Gastrocnemius medialis (tissue), 4 donors: ENCODE data around the gene WDR31. TPM values are rescaled to one million over a fixed set of nuclear protein-coding genes. Genes with fewer than 3 reads are reported as not detected.

Experiments used
- ATAC-seq, 2 donors: fragments of 150-250 bp; one replicate each; pipeline ENCODE4 v1.9.1; 2016
- DNase-seq, 2 donors: peaks; one replicate each; pipeline ENCODE4 v3.0.0-alpha.2; 2019
- H3K27ac ChIP-seq, 4 donors: fragments of 200-600 bp; sonication (generic); 1 replicate in 1 of 4; 2 replicates in 3 of 4; pipeline ENCODE4 v1.5.1; 2016 to 2018; ENCODE audit warnings: mild to moderate bottlenecking in 2 of 4, moderate library complexity in 1 of 4
- H3K27me3 ChIP-seq, 3 donors: fragments of 200-600 bp; sonication (generic) in 2 of 3; 1 replicate in 1 of 3; 2 replicates in 2 of 3; pipeline versions ENCODE4 v1.5.1 to v1.6.0; 2016 to 2019; ENCODE audit warnings: mild to moderate bottlenecking in 1 of 3, moderate library complexity in 1 of 3
- H3K36me3 ChIP-seq, 2 donors: fragments of 200-600 bp; sonication (generic) in 1 of 2; one replicate each; pipeline ENCODE4 v1.5.1; 2017 to 2018
- H3K4me1 ChIP-seq, 2 donors: fragments of 200-600 bp; sonication (generic) in 1 of 2; one replicate each; pipeline ENCODE4 v1.5.1; 2016 to 2017; ENCODE audit warnings: mild to moderate bottlenecking in 2 of 2
- H3K4me3 ChIP-seq, 4 donors: fragments of 200-600 bp; sonication (generic) in 3 of 4; 1 replicate in 1 of 4; 2 replicates in 3 of 4; pipeline ENCODE4 v1.5.1; 2016 to 2019; ENCODE audit warnings: mild to moderate bottlenecking in 2 of 4
- H3K9me3 ChIP-seq, 3 donors: fragments of 200-600 bp; sonication (generic) in 2 of 3; 1 replicate in 1 of 3; 2 replicates in 2 of 3; pipeline ENCODE4 v1.5.1; 2016 to 2019
- POLR2A ChIP-seq, 2 donors: fragments of 450-650 bp; IDR thresholded peaks; one replicate each; pipeline ENCODE4 v1.6.1; 2017; ENCODE audit warnings: antibody characterized with exemption in 2 of 2, mild to moderate bottlenecking in 2 of 2, moderate library complexity in 2 of 2
- in situ Hi-C, 4 donors: fragments of 200-750 bp; cut with MboI; loops; one replicate each; pipeline versions ENCODE4 v1.15.0 to v1.8.0; 2017; ENCODE audit warnings: low sequenced_read_pairs in 4 of 4
- intact Hi-C: fragments of 100-400 bp; cut with DNase I; formaldehyde crosslinking; loops from one replicate; pipeline ENCODE4 v1.15.1; 2023; ENCODE audit warnings: low total_unique reads
- total RNA-seq, 4 donors: library from RNA; depleted of rRNA; stranded (reverse); fragments of >200 nt; gene quantifications; one replicate each; pipeline versions ENCODE4 v1.1.0 to v1.2.3, GENCODE V29; 2016
- TF ChIP-seq, protein P1 (sequence below), 5 experiments: fragments of 450-650 bp in 3 of 5; fragments of 200-600 bp in 2 of 5; sonication (generic) in 2 of 5; IDR thresholded peaks in 4 of 5; conservative IDR thresholded peaks in 1 of 5; 1 replicate in 4 of 5; 2 replicates in 1 of 5; pipeline ENCODE4 v1.5.1; 2016 to 2019; ENCODE audit warnings: antibody characterized with exemption in 5 of 5, mild to moderate bottlenecking in 3 of 5, moderate library complexity in 3 of 5

WDR31 gene
- total RNA-seq, 4 donors from 2014 or later: 0.29 to 1.1 (median 0.36) TPM; not detected in 1

DNA sequence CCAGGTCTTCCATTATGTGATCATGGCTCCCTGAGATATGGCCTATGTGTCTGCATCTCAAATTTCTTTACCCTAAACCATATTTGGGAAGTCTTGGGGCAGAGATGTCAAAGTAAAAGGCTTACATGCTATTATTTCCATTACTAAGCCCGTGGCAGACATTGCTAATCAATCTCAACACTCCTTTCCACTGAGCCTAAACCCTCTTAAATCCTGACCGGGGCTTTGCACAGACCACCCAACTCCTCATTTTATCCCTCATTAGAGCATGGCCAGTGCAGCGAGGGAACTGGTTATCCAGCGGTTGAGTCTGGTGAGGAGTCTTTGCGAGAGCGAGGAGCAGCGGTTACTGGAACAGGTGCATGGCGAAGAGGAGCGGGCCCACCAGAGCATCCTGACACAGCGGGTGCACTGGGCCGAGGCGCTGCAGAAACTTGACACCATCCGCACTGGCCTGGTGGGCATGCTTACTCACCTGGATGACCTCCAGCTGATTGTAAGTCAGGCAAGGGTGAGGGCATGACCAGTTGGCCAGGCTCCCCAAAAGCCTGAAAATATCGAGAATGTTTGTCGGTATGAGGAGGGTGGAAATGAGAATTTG lies 20.3 kb upstream of the WDR31 start:
- DNase-seq (no peak), ATAC-seq (no peak)
- no peaks in the 10 kb centered on the region for H3K9me3 ChIP-seq
- no peak for TF ChIP-seq POLR2A (IDR thresholded peaks at IDR 0.05)
- TF ChIP-seq, protein P1, sequence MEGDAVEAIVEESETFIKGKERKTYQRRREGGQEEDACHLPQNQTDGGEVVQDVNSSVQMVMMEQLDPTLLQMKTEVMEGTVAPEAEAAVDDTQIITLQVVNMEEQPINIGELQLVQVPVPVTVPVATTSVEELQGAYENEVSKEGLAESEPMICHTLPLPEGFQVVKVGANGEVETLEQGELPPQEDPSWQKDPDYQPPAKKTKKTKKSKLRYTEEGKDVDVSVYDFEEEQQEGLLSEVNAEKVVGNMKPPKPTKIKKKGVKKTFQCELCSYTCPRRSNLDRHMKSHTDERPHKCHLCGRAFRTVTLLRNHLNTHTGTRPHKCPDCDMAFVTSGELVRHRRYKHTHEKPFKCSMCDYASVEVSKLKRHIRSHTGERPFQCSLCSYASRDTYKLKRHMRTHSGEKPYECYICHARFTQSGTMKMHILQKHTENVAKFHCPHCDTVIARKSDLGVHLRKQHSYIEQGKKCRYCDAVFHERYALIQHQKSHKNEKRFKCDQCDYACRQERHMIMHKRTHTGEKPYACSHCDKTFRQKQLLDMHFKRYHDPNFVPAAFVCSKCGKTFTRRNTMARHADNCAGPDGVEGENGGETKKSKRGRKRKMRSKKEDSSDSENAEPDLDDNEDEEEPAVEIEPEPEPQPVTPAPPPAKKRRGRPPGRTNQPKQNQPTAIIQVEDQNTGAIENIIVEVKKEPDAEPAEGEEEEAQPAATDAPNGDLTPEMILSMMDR (IDR thresholded peaks at IDR 0.05 in 4 of 5, conservative IDR thresholded peaks at IDR 0.05 in 1 of 5): no peak
- no peaks in the 10 kb centered on the region for H3K36me3 ChIP-seq
- intact Hi-C loops: no loop called here
- H3K27me3 ChIP-seq: no peaks in the 10 kb centered on the region
- in situ Hi-C loops: no loop called here
- no peak overlapping the region for H3K27ac ChIP-seq
- no peak overlapping the region for H3K4me3 ChIP-seq
- H3K4me1 ChIP-seq: no peaks in the 10 kb centered on the region

DNA sequence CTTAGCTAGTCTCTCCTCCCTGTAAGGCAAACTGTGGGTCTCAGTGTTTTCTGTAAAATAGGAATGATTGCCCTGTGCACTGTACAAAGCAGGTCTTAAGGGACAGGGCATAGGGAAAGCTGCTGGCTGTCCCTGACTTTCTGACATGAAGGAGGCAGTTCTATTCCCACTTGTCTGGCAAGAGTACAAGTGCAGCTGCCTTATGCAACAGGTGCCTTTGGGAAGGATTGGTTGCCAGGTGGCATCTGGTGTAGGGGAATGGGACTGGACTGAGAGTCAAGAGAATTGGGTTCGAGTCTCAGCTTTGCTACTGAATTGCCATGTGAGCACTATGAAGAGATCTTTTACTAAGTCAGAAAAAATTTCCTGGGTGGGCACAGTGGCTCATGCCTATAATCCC lies 19.3 kb upstream of the WDR31 start:
- Histone ChIP-seq H3K4me1 (no peaks in the 10 kb centered on the region), H3K27ac (no peak overlapping the region), H3K9me3 (no peaks in the 10 kb centered on the region), H3K36me3 (no peaks in the 10 kb centered on the region), H3K4me3 (no peak overlapping the region), H3K27me3 (peaks cover 0 to 1% (median 0%) of the 10 kb centered on the region in 3 donors)
- TF ChIP-seq POLR2A (IDR thresholded peaks at IDR 0.05): no peak
- TF ChIP-seq, protein P1 (IDR thresholded peaks at IDR 0.05 in 4 of 5, conservative IDR thresholded peaks at IDR 0.05 in 1 of 5): no peak
- ATAC-seq: no peak
- DNase-seq: no peak
- in situ Hi-C loops: no loop called here
- intact Hi-C loops: no loop called here

GRCh38 chr9:113356686-113357292 lies 16.7 kb upstream of the WDR31 start:
- TF ChIP-seq, protein P1 (IDR thresholded peaks at IDR 0.05 in 4 of 5, conservative IDR thresholded peaks at IDR 0.05 in 1 of 5): no peak
- TF ChIP-seq POLR2A (IDR thresholded peaks at IDR 0.05): no peak
- Histone ChIP-seq H3K9me3 (no peaks in the 10 kb centered on the region), H3K4me3 (no peak overlapping the region), H3K36me3 (no peaks in the 10 kb centered on the region), H3K27me3 (peaks cover 6 to 18% (median 6%) of the 10 kb centered on the region in 3 donors), H3K4me1 (no peaks in the 10 kb centered on the region), H3K27ac (no peak overlapping the region)
- ATAC-seq: no peak
- no peak for DNase-seq
- intact Hi-C loops (no loop called here), in situ Hi-C loops (no loop called here)

GRCh38 chr9:113355040-113355596 lies 15.0 kb upstream of the WDR31 start:
- intact Hi-C loops: no loop called here
- Histone ChIP-seq H3K9me3 (no peaks in the 10 kb centered on the region), H3K27me3 (peaks cover 18 to 34% (median 23%) of the 10 kb centered on the region in 3 donors), H3K36me3 (no peaks in the 10 kb centered on the region), H3K4me1 (peaks cover 3% of the 10 kb centered on the region in 2 donors), H3K4me3 (no peak overlapping the region), H3K27ac (no peak overlapping the region)
- no peak for TF ChIP-seq POLR2A (IDR thresholded peaks at IDR 0.05)
- TF ChIP-seq, protein P1 (IDR thresholded peaks at IDR 0.05 in 4 of 5, conservative IDR thresholded peaks at IDR 0.05 in 1 of 5): no peak
- in situ Hi-C loops: no loop called here
- no peak for ATAC-seq
- DNase-seq: no peak
